Measurements from ENCODE around the gene FKBP5. TPM values are rescaled to one million over a fixed set of nuclear protein-coding genes. Genes with fewer than 3 reads are reported as not detected.

Gene FKBP5
- total RNA-seq, 2 donors from 2014 or later, result 27.0 to 53.3 TPM

DNA sequence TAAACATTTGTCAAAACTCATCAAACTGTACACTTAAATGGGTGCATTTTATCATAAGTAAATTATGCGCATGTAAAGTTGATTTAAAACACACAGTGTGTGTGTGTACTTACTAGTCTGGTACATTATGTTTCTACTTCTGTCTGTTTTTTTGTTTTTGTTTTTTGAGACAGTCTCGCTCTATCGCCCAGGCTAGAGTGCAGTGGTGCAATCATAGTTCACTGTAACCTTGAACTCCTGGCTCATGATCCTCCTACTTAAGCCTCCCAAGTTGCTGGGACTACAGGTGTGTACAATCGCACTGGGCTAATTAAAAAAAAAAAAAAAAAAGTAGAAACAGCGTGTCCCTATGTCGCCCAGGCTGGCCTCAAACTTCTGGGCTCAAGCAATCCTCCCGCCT lies 23.0 kb upstream of the FKBP5 start:
- no peak for DNase-seq
- H3K9me3 ChIP-seq (ENCODE audit: control insufficient read depth, low read length), result no peaks in the 10 kb centered on the region
- H3K36me3 ChIP-seq (ENCODE audit: control insufficient read depth, insufficient read depth, low read length), result no peaks in the 10 kb centered on the region
- Mint-ChIP-seq H3K9me3 (no peaks in the 10 kb centered on the region), H3K4me3 (no peak overlapping the region), H3K27ac (no peak overlapping the region), H3K4me1 (peaks cover 4% of the 10 kb centered on the region), H3K36me3 (ENCODE audit: low read depth) (no peaks in the 10 kb centered on the region), H3K27me3 (ENCODE audit: insufficient read depth) (no peaks in the 10 kb centered on the region)
- TF ChIP-seq, protein P1, sequence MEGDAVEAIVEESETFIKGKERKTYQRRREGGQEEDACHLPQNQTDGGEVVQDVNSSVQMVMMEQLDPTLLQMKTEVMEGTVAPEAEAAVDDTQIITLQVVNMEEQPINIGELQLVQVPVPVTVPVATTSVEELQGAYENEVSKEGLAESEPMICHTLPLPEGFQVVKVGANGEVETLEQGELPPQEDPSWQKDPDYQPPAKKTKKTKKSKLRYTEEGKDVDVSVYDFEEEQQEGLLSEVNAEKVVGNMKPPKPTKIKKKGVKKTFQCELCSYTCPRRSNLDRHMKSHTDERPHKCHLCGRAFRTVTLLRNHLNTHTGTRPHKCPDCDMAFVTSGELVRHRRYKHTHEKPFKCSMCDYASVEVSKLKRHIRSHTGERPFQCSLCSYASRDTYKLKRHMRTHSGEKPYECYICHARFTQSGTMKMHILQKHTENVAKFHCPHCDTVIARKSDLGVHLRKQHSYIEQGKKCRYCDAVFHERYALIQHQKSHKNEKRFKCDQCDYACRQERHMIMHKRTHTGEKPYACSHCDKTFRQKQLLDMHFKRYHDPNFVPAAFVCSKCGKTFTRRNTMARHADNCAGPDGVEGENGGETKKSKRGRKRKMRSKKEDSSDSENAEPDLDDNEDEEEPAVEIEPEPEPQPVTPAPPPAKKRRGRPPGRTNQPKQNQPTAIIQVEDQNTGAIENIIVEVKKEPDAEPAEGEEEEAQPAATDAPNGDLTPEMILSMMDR (conservative IDR thresholded peaks at IDR 0.05), result no peak
- no peak overlapping the region for H3K27ac ChIP-seq (ENCODE audit: low read depth, low read length)
- no peaks in the 10 kb centered on the region for H3K4me1 ChIP-seq (ENCODE audit: control insufficient read depth, insufficient read depth, low read length)
- H3K9ac ChIP-seq (ENCODE audit: extremely low read depth, low read length, poor library complexity, severe bottlenecking), result no peak overlapping the region
- H3K4me3 ChIP-seq (ENCODE audit: low read length), result no peak overlapping the region
- H3K27me3 ChIP-seq (ENCODE audit: control insufficient read depth, insufficient read depth, low read length, poor library complexity, severe bottlenecking), result no peaks in the 10 kb centered on the region
- WGBS, 2 experiments (ENCODE audit: insufficient coverage in 1 of 2, insufficient read length in 1 of 2), result 93 to 95% methylated on average over 6 to 7 of the region's 7 CpGs

DNA sequence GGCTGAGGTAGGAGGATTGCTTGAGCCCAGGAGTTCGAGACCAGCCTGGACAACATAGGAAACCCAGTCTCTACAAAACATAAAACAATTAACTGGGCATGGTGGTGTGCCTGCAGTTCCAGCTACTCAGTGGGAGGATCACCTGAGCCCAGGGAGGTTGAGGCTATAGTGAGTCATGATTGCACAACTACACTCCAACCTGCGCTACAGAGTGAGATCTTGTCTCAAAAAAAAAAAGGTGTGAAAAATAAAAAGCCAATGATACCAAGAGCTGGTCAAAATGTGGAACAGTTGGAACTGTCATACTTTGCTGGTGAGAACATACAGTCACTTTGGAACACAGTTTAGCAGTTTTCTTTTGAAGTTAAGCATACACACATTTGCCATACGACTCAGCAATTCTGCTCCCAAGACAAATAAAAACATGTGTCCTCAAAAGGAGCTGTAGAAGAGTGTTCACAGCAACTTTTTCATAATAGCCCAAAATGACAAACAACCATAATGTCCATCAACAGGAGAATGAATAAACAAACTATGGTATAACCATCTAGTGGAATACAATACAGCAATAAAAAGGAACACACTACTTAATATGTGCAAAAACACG lies 21.6 kb upstream of the FKBP5 start:
- Mint-ChIP-seq H3K36me3 (ENCODE audit: low read depth) (no peaks in the 10 kb centered on the region), H3K4me3 (no peak overlapping the region), H3K27ac (no peak overlapping the region), H3K9me3 (no peaks in the 10 kb centered on the region), H3K4me1 (no peaks in the 10 kb centered on the region), H3K27me3 (ENCODE audit: insufficient read depth) (no peaks in the 10 kb centered on the region)
- Histone ChIP-seq H3K4me1 (ENCODE audit: control insufficient read depth, insufficient read depth, low read length) (no peaks in the 10 kb centered on the region), H3K27ac (ENCODE audit: low read depth, low read length) (no peak overlapping the region), H3K9ac (ENCODE audit: extremely low read depth, low read length, poor library complexity, severe bottlenecking) (no peak overlapping the region), H3K9me3 (ENCODE audit: control insufficient read depth, low read length) (no peaks in the 10 kb centered on the region), H3K36me3 (ENCODE audit: control insufficient read depth, insufficient read depth, low read length) (no peaks in the 10 kb centered on the region), H3K4me3 (ENCODE audit: low read length) (no peak overlapping the region), H3K27me3 (ENCODE audit: control insufficient read depth, insufficient read depth, low read length, poor library complexity, severe bottlenecking) (no peaks in the 10 kb centered on the region)
- 77 to 100% methylated on average over 1 to 3 of the region's 4 CpGs for WGBS, 2 experiments (ENCODE audit: insufficient coverage in 1 of 2, insufficient read length in 1 of 2)
- DNase-seq, result peak; percentile 11
- TF ChIP-seq, protein P1 (conservative IDR thresholded peaks at IDR 0.05), result no peak

GRCh38 chr6:35708585-35708984 lies 19.9 kb upstream of the FKBP5 start:
- H3K4me1 ChIP-seq (ENCODE audit: control insufficient read depth, insufficient read depth, low read length), result no peaks in the 10 kb centered on the region
- Mint-ChIP-seq H3K9me3 (no peaks in the 10 kb centered on the region), H3K36me3 (ENCODE audit: low read depth) (no peaks in the 10 kb centered on the region), H3K4me1 (no peaks in the 10 kb centered on the region), H3K4me3 (no peak overlapping the region), H3K27me3 (ENCODE audit: insufficient read depth) (no peaks in the 10 kb centered on the region), H3K27ac (no peak overlapping the region)
- H3K9me3 ChIP-seq (ENCODE audit: control insufficient read depth, low read length), result no peaks in the 10 kb centered on the region
- H3K9ac ChIP-seq (ENCODE audit: extremely low read depth, low read length, poor library complexity, severe bottlenecking), result no peak overlapping the region
- DNase-seq, result peak; percentile 1
- no peak overlapping the region for H3K27ac ChIP-seq (ENCODE audit: low read depth, low read length)
- no peaks in the 10 kb centered on the region for H3K27me3 ChIP-seq (ENCODE audit: control insufficient read depth, insufficient read depth, low read length, poor library complexity, severe bottlenecking)
- TF ChIP-seq, protein P1 (conservative IDR thresholded peaks at IDR 0.05), result no peak
- H3K4me3 ChIP-seq (ENCODE audit: low read length), result no peak overlapping the region
- H3K36me3 ChIP-seq (ENCODE audit: control insufficient read depth, insufficient read depth, low read length), result no peaks in the 10 kb centered on the region
